ENCODE data around the gene DNPH1.

DNA sequence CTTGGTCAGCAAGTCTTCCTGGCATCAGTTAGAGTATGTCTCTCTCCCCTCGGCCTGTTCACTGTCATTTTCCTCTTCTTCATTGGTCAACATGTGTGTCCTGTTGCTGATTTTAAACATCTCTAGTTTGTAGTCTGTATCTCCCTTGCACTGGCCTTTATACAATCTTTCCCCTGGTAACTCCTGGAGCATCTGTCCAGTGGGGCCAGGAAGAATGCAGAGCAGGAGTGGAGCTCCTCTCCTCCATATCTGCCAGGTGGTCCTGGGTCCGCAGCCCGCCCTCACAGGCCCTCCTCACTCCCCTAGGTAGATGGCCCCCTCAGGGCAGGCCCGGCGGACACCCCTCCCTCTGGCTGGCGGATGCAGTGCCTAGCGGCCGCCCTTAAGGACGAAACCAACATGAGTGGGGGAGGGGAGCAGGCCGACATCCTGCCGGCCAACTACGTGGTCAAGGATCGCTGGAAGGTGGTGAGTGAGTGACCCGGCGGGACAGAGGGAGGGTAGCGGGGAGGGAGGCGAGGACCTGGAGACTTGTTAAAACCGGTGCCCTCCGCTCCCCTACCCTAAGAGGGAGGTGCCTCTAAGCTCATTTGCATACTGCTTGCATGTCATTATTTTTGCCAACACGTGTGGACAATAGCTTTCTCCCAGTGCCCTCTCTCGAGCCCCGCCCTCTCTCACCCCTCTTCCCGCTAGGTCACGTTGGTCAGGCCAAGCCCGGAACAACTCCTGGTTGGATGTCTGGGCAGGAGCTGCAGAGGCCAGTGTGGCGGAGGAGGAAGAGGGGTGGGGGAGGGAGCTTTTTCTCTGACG, 17.2 kb upstream of the DNPH1 start:
- no peak for TF ChIP-seq HOXA7 (CRISPR knock-in tag; IDR thresholded peaks at IDR 0.05)
- TF ChIP-seq EP300 (IDR thresholded peaks at IDR 0.05), result no peak
- TF ChIP-seq GATA3 (IDR thresholded peaks at IDR 0.05; ENCODE audit: borderline replicate concordance), result no peak
- TF ChIP-seq, protein P1, sequence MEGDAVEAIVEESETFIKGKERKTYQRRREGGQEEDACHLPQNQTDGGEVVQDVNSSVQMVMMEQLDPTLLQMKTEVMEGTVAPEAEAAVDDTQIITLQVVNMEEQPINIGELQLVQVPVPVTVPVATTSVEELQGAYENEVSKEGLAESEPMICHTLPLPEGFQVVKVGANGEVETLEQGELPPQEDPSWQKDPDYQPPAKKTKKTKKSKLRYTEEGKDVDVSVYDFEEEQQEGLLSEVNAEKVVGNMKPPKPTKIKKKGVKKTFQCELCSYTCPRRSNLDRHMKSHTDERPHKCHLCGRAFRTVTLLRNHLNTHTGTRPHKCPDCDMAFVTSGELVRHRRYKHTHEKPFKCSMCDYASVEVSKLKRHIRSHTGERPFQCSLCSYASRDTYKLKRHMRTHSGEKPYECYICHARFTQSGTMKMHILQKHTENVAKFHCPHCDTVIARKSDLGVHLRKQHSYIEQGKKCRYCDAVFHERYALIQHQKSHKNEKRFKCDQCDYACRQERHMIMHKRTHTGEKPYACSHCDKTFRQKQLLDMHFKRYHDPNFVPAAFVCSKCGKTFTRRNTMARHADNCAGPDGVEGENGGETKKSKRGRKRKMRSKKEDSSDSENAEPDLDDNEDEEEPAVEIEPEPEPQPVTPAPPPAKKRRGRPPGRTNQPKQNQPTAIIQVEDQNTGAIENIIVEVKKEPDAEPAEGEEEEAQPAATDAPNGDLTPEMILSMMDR (IDR thresholded peaks at IDR 0.05), result no peak
- no peak for TF ChIP-seq CBX2 (IDR thresholded peaks at IDR 0.05; ENCODE audit: borderline replicate concordance, low read depth)
- TF ChIP-seq HDAC2 (IDR thresholded peaks at IDR 0.05), result no peak
- TF ChIP-seq ESRRA (IDR thresholded peaks at IDR 0.05; ENCODE audit: borderline replicate concordance, low read length), result no peak
- no peak for TF ChIP-seq POLR2A (IDR thresholded peaks at IDR 0.05; ENCODE audit: low read length)
- no peak for TF ChIP-seq CEBPB (IDR thresholded peaks at IDR 0.05)
